NB4 (cell line): ENCODE results near the gene C11orf87.

Experiments used
- MYC ChIP-seq: IDR thresholded peaks from 2 replicates; pipeline ENCODE4 v1.6.1; 2011; ENCODE audit warnings: low read depth, low read length
- POLR2A ChIP-seq: IDR thresholded peaks from 2 replicates; pipeline ENCODE4 v1.6.1; 2011; ENCODE audit warnings: mild to moderate bottlenecking; ENCODE audit not compliant: insufficient read length; ENCODE audit errors: extremely low read depth
- TF ChIP-seq, protein P1 (sequence below): IDR thresholded peaks from one replicate; pipeline ENCODE4 v1.5.1; 2012; ENCODE audit warnings: low read depth, low read length
- TF ChIP-seq, protein P2 (sequence below): IDR thresholded peaks from 2 replicates; pipeline ENCODE4 v1.6.1; 2011; ENCODE audit warnings: low read depth, low read length

DNA sequence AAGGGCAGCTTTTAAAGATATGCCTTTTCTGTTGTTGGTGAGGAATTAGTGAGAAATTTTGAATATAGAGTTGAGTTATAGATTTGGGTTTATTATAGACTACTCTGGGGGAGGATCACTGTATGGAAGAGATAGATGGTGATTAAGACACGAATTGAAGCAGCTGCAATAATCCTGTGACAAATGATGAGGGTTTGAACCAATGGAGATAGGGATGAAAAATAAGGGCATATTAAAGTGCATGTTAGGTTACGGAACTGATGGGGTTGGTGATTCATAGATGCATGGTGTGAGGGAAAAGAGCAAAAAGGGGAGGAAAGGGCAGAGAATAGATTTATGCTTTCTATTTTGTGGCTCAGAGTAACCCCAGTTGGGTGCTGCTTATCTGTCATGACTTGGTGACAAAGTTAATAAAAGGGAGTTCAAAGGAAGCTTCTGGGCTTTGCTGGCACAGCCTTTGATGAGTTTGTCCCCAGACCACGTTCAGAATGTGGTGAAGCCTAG, 11.8 kb downstream of the C11orf87 start:
- TF ChIP-seq, protein P1, sequence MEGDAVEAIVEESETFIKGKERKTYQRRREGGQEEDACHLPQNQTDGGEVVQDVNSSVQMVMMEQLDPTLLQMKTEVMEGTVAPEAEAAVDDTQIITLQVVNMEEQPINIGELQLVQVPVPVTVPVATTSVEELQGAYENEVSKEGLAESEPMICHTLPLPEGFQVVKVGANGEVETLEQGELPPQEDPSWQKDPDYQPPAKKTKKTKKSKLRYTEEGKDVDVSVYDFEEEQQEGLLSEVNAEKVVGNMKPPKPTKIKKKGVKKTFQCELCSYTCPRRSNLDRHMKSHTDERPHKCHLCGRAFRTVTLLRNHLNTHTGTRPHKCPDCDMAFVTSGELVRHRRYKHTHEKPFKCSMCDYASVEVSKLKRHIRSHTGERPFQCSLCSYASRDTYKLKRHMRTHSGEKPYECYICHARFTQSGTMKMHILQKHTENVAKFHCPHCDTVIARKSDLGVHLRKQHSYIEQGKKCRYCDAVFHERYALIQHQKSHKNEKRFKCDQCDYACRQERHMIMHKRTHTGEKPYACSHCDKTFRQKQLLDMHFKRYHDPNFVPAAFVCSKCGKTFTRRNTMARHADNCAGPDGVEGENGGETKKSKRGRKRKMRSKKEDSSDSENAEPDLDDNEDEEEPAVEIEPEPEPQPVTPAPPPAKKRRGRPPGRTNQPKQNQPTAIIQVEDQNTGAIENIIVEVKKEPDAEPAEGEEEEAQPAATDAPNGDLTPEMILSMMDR: no peak
- TF ChIP-seq POLR2A: no peak
- TF ChIP-seq, protein P2, sequence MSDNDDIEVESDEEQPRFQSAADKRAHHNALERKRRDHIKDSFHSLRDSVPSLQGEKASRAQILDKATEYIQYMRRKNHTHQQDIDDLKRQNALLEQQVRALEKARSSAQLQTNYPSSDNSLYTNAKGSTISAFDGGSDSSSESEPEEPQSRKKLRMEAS: no peak
- TF ChIP-seq MYC: no peak
